Ishikawa (cell line): ENCODE data around the gene MYH14.

Experiments used
- CEBPB ChIP-seq: IDR thresholded peaks from 2 replicates; pipeline ENCODE4 v1.6.1; 2012
- CREB1 ChIP-seq: IDR thresholded peaks from 2 replicates; pipeline ENCODE4 v1.6.1; 2012; ENCODE audit warnings: low read depth
- EGR1 ChIP-seq: IDR thresholded peaks from 2 replicates; pipeline ENCODE4 v1.6.1; 2012
- EP300 ChIP-seq: IDR thresholded peaks from 2 replicates; pipeline ENCODE4 v1.6.1; 2012; ENCODE audit warnings: borderline replicate concordance
- FOXM1 ChIP-seq: IDR thresholded peaks from 2 replicates; pipeline ENCODE4 v1.6.1; 2012; ENCODE audit warnings: low read depth, borderline replicate concordance
- NFIC ChIP-seq: IDR thresholded peaks from 2 replicates; pipeline ENCODE4 v1.6.1; 2012
- RAD21 ChIP-seq: IDR thresholded peaks from 2 replicates; pipeline ENCODE4 v1.6.1; 2012; ENCODE audit warnings: low read depth
- TAF1 ChIP-seq: IDR thresholded peaks from 2 replicates; pipeline ENCODE4 v1.6.1; 2012; ENCODE audit warnings: low read depth, mild to moderate bottlenecking
- TCF12 ChIP-seq: IDR thresholded peaks from 2 replicates; pipeline ENCODE4 v1.6.1; 2012; ENCODE audit warnings: low read depth
- TEAD4 ChIP-seq: IDR thresholded peaks from 2 replicates; pipeline ENCODE4 v1.6.1; 2012
- USF1 ChIP-seq: IDR thresholded peaks from 2 replicates; pipeline ENCODE4 v1.6.1; 2012
- YY1 ChIP-seq: IDR thresholded peaks from 2 replicates; pipeline ENCODE4 v1.6.1; 2012; ENCODE audit warnings: low read depth
- ZBTB7A ChIP-seq: IDR thresholded peaks from 2 replicates; pipeline ENCODE4 v1.6.1; 2012; ENCODE audit warnings: low read depth
- TF ChIP-seq, protein P1 (sequence below): IDR thresholded peaks from 2 replicates; pipeline ENCODE4 v1.6.1; 2012
- TF ChIP-seq, protein P2 (sequence below): IDR thresholded peaks from 2 replicates; pipeline ENCODE4 v1.6.1; 2012; ENCODE audit warnings: low read depth, mild to moderate bottlenecking

Gene MYH14

GRCh38 chr19:50326101-50326664, 122.8 kb downstream of the MYH14 start:
- TF ChIP-seq USF1 = no peak
- no peak for TF ChIP-seq TAF1
- TF ChIP-seq, protein P1, sequence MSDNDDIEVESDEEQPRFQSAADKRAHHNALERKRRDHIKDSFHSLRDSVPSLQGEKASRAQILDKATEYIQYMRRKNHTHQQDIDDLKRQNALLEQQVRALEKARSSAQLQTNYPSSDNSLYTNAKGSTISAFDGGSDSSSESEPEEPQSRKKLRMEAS = no peak
- no peak for TF ChIP-seq CREB1
- TF ChIP-seq TCF12 = no peak
- TF ChIP-seq EP300 = no peak
- TF ChIP-seq, protein P2, sequence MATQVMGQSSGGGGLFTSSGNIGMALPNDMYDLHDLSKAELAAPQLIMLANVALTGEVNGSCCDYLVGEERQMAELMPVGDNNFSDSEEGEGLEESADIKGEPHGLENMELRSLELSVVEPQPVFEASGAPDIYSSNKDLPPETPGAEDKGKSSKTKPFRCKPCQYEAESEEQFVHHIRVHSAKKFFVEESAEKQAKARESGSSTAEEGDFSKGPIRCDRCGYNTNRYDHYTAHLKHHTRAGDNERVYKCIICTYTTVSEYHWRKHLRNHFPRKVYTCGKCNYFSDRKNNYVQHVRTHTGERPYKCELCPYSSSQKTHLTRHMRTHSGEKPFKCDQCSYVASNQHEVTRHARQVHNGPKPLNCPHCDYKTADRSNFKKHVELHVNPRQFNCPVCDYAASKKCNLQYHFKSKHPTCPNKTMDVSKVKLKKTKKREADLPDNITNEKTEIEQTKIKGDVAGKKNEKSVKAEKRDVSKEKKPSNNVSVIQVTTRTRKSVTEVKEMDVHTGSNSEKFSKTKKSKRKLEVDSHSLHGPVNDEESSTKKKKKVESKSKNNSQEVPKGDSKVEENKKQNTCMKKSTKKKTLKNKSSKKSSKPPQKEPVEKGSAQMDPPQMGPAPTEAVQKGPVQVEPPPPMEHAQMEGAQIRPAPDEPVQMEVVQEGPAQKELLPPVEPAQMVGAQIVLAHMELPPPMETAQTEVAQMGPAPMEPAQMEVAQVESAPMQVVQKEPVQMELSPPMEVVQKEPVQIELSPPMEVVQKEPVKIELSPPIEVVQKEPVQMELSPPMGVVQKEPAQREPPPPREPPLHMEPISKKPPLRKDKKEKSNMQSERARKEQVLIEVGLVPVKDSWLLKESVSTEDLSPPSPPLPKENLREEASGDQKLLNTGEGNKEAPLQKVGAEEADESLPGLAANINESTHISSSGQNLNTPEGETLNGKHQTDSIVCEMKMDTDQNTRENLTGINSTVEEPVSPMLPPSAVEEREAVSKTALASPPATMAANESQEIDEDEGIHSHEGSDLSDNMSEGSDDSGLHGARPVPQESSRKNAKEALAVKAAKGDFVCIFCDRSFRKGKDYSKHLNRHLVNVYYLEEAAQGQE = no peak
- no peak for TF ChIP-seq YY1
- TF ChIP-seq EGR1 = no peak
- no peak for TF ChIP-seq TEAD4
- TF ChIP-seq ZBTB7A = no peak
- TF ChIP-seq CEBPB = no peak
- no peak for TF ChIP-seq RAD21
- no peak for TF ChIP-seq FOXM1

DNA sequence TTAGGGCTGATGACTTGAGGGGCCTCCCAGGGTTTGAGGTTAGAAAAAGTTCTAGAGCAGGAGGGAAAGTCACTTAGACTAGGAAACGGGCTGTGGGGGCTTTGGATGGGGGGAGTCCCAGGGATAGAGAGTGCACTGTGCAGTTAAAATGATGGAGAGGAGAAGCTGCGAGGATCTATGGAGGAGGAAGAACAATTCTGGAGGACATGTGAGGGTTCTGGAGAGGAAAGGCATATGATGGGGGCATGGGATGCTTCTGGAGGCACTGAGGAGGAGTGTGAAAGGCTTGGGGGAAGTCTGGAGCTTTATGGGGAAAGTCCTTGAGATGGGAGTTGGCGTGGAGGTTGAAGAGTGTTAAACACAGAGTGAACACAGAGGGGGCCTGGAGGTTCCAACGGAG, 123.6 kb downstream of the MYH14 start:
- TF ChIP-seq CEBPB (no peak), ZBTB7A (no peak), YY1 (no peak), NFIC (no peak), CREB1 (no peak), EGR1 (no peak), TEAD4 (no peak), FOXM1 (no peak)
- TF ChIP-seq, protein P2 = no peak

GRCh38 chr19:50327461-50328223, 124.2 kb downstream of the MYH14 start:
- TF ChIP-seq, protein P1 = no peak
- no peak for TF ChIP-seq NFIC
- TF ChIP-seq EGR1 = no peak
- TF ChIP-seq CEBPB = no peak
- no peak for TF ChIP-seq USF1
- TF ChIP-seq ZBTB7A = no peak
- TF ChIP-seq RAD21 = no peak
- no peak for TF ChIP-seq CREB1
- TF ChIP-seq FOXM1 = no peak

DNA sequence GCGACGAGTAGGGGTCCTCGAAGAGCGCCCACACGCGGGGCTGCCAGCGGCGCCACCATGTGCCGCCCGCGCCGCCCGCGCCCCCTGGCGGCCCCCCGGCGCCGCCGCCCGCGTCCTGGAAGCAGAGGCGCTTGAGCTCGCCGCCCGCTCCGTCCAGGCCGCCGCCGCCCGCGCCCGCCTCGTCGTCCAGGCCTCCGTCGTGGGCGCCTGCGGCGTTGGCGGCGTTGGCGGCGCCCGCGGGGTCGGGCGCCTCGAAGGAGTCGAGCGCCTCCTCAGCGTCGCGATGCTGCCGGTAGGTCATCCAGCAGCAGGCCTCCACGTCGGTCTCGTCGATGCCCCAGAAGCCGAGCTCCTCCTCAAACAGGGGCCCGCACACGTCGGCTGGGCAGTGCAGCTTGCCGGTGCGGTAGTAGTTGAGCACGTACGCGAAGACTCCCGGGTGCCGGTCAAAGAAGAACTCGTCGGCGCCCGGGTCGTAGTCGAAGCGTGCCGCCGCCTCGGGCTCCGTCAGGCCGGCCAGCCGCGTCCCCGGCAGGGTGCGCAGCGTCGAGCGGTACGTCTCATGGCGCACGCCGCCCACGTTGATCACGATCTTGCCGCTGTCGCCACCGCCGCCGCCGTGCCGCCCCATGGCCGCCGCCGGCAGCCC, 124.9 kb downstream of the MYH14 start:
- TF ChIP-seq YY1 = no peak
- TF ChIP-seq, protein P1 = peak; percentile 81; the same call in 1 of the 2 replicates

- no peak for TF ChIP-seq USF1
- peak; percentile 39; the same call in 1 of the 2 replicates for TF ChIP-seq TAF1
Measured at GRCh38 chr19:50328873-50329145, 125.4 kb downstream of the MYH14 start.
